GDM1 (cell line): ENCODE results near the gene NEURL1.

Experiments
- DNase-seq: peaks from one replicate; lab custom pipeline; 2025; lab: John Stamatoyannopoulos, UW

NEURL1 gene

GRCh38 chr10:103609231-103610082, 116.0 kb downstream of the NEURL1 start:
- DNase-seq, result no peak

- no peak for DNase-seq
Measured at GRCh38 chr10:103610083-103610472, 116.6 kb downstream of the NEURL1 start.

- no peak for DNase-seq
Measured at GRCh38 chr10:103610921-103611511, 117.5 kb downstream of the NEURL1 start.

GRCh38 chr10:103612462-103613365, 119.2 kb downstream of the NEURL1 start:
- no peak for DNase-seq

- no peak for DNase-seq
Measured at GRCh38 chr10:103613616-103614015, 120.1 kb downstream of the NEURL1 start.

- DNase-seq, result no peak
Measured at GRCh38 chr10:103614306-103615158, 121.0 kb downstream of the NEURL1 start.

- no peak for DNase-seq
Measured at GRCh38 chr10:103616705-103617601, 123.4 kb downstream of the NEURL1 start.

GRCh38 chr10:103617602-103618385, 124.3 kb downstream of the NEURL1 start:
- DNase-seq, result no peak

GRCh38 chr10:103618575-103619423, 125.3 kb downstream of the NEURL1 start:
- no peak for DNase-seq

DNA sequence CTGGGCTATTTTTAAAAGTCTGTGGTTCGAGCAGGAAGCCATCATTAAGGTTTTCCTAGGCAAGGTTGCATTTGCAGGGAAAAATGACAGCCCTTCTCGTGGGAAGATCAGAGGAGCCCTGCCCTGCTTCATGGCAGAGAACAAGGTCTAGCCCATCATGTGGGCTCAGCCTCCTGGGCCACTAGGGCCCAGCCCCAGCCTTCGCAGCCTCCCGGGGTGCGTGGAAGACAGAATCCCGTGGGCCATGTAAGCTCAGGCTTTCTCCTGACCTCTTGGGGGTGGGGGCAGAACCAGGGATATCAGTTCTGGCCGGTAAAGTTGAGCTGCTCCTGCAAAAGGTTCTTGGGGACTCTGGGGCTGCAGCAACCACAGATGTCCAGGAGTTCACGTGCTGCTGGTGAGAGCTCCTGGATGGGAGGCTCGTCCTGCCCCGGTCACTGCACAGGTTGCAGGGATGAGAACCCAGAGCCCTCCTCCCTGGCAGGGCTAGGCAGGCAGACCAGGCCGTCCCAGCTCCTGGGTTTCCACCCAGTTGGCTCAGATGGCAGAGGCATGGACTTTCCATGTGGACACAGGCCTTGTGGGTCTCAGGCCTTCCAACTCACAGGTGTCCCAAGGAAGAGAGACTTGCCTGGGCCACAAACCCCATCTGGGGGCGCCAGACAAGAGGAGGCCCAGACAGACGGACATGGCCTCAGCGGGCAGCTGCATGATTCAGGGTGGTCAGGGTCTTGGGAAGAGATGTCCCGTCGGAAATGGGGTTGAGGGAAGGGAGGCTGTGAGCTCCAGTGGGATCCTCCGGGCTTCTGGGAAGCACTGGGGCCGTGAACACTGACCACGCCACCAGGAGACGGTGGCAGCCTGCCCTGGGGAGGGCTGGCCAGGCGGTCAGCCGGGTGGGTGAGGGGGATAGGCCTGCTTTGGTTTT, 126.2 kb downstream of the NEURL1 start:
- no peak for DNase-seq

GRCh38 chr10:103620352-103620740, 126.8 kb downstream of the NEURL1 start:
- DNase-seq, result no peak

GRCh38 chr10:103620891-103621782, 127.6 kb downstream of the NEURL1 start:
- no peak for DNase-seq

DNA sequence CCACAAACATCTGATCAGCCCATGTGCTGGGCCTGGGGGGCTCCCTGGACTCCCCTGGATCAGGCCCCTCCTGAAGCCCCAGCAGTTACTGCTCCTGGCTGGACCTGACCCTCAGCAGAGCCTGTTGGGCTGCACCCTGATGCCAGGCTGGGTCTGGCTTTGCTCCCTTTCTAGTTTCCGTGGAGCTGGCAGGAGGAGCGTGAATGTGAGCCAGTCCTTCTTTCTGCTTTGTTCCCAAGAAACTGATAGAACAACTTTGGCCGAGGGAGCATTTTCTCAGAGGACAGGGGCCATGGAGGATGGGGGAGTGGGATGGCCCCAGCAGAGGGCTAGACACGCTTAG, 128.2 kb downstream of the NEURL1 start:
- no peak for DNase-seq

DNA sequence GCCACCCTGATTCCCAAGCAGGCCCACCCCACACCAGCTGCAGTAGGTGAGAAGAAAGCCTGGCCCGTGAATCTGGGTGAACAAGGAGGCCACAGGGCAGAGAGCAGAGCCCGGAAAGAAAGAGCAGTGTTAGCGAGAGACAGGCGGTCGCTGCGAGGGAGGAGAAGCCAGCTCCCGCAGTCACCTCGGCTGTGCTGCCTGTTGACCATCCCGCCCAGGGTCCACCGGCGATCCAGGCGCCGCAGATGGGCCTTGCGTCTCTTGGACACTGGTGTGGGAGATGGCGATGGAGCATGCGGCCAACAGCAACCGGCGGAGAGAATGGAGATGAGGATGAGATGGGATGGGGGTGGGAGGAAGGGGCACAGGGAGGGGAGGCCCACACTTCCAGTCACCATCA, 128.8 kb downstream of the NEURL1 start:
- no peak for DNase-seq

DNA sequence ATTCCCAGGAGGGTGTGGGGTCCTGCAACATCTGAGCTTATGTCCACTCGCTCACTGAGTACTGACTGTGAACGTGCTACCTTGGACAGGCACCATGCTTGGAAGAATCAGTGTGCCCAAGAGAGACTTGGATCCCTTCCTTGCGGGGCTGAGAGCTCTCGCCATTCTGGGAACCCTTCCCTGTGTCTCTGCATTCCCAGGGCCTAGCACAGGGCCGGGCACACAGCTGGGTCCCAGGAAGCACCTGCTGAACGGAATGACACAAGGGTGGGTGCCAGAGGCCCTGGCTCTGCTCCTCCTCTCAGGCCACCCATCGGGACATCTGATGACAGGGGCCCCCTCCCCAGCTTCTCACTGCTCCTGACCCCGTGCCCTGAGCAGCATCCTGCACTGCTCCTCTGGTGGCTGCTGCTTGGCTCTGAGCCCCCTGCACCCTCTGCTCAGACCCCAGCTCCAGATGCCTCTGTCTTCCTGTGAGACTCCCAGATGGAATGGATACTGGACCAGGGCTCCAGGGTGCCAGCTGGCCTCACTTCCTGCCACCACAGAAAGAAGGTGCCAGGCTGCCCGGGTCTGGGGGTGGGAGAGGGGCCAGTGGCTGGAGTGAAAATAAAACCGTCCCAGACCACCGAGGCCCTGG, 129.6 kb downstream of the NEURL1 start:
- DNase-seq, result no peak

DNA sequence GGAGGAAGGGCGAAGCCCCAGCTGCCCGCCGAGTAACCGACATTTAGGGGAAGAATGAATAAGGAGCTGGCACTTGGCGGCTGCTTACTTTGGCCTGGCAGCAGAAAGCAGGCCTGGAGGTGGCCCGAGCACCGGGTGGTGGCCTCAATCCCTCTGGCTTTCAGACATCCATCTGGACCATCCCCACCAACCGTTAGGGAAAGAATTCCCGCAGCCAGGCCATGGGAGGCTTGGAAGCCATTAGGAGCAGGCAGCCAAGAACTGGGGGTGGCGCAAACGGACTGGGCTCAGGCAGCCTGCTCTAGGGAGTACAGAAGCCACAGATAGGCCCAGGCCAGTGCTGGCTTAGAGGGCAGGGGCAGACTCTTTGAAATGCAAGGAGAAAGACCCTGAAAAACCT, 132.7 kb downstream of the NEURL1 start:
- DNase-seq, result no peak
